OCI-LY7 (cell line): Measurements from ENCODE around the gene SURF4. TPM values are rescaled to one million over a fixed set of nuclear protein-coding genes. Genes with fewer than 3 reads are reported as not detected.
A peak's percentile ranks its signal among the peaks of the same experiment; 100 is the strongest.

Experiments used
- Bru-seq: library from RNA; stranded (reverse); fragments of 400-500 nt; gene quantifications from one replicate; lab custom pipeline; 2021; lab: Mats Ljungman, UMichigan
- BruChase-seq, 2 experiments: library from RNA; stranded (reverse); fragments of 400-500 nt; gene quantifications; one replicate each; lab custom pipeline; 2021; lab: Mats Ljungman, UMichigan
- BruUV-seq: library from RNA; stranded (reverse); fragments of 400-500 nt; replicated peaks from 2 replicates; lab custom pipeline; 2021; lab: Mats Ljungman, UMichigan
- CTCF ChIA-PET: fragments of 300-600 bp; sonication (Branson Sonifier 250); formaldehyde crosslinking; loops from one replicate; lab custom pipeline; 2022; ENCODE audit warnings: antibody characterized with exemption; ENCODE audit not compliant: unreplicated experiment; lab: Charles Lee
- POLR2A ChIA-PET: fragments of 300-600 bp; sonication (Branson Sonifier 250); formaldehyde crosslinking; loops from one replicate; lab custom pipeline; 2022; ENCODE audit warnings: antibody characterized with exemption; lab: Charles Lee
- DNase-seq: peaks from one replicate; pipeline ENCODE4 v3.0.0-alpha.2; 2015; ENCODE audit warnings: low spot score
- H2AFZ ChIP-seq: fragments of 200-600 bp; sonication (generic), shearing (Covaris generic); 2 replicates; pipeline ENCODE4 v1.6.1; 2014; ENCODE audit warnings: mild to moderate bottlenecking, antibody characterized with exemption, low read length, moderate library complexity
- H3K27ac ChIP-seq: fragments of 200-600 bp; sonication (generic); 2 replicates; pipeline ENCODE4 v1.5.1; 2014; ENCODE audit warnings: mixed run types, low read depth, mild to moderate bottlenecking, moderate library complexity, low read length, inconsistent platforms; ENCODE audit not compliant: poor library complexity, severe bottlenecking
- H3K36me3 ChIP-seq: fragments of 200-600 bp; sonication (generic); 2 replicates; pipeline ENCODE4 v1.6.1; 2014; ENCODE audit warnings: mild to moderate bottlenecking, antibody characterized with exemption, low read length, moderate library complexity, mixed read lengths; ENCODE audit not compliant: insufficient read depth
- H3K4me1 ChIP-seq: fragments of 200-600 bp; sonication (generic); 2 replicates; pipeline ENCODE4 v1.5.1; 2014; ENCODE audit warnings: mild to moderate bottlenecking, low read length; ENCODE audit not compliant: insufficient read depth, poor library complexity, severe bottlenecking
- H3K4me2 ChIP-seq: fragments of 200-600 bp; sonication (generic); 2 replicates; pipeline ENCODE4 v1.6.1; 2014; ENCODE audit warnings: mild to moderate bottlenecking, low read length
- H3K4me3 ChIP-seq: fragments of 200-600 bp; sonication (generic); 2 replicates; pipeline ENCODE4 v1.5.1; 2014; ENCODE audit warnings: mild to moderate bottlenecking, low read depth, low read length; ENCODE audit not compliant: poor library complexity, severe bottlenecking
- H3K79me2 ChIP-seq: fragments of 200-600 bp; sonication (generic); 2 replicates; pipeline ENCODE4 v1.6.1; 2016; ENCODE audit warnings: low read depth, mild to moderate bottlenecking, low read length, moderate library complexity, mixed read lengths; ENCODE audit not compliant: insufficient read depth
- H3K9me2 ChIP-seq: fragments of 200-600 bp; sonication (generic); 2 replicates; pipeline ENCODE4 v1.6.1; 2016; ENCODE audit warnings: mild to moderate bottlenecking, low read length, mixed read lengths; ENCODE audit not compliant: insufficient read depth
- H3K9me3 ChIP-seq: fragments of 200-600 bp; sonication (generic); 2 replicates; pipeline ENCODE4 v1.6.1; 2014; ENCODE audit warnings: mild to moderate bottlenecking, mixed run types, low read length, mixed read lengths
- H4K20me1 ChIP-seq: fragments of 200-600 bp; sonication (generic); 2 replicates; pipeline ENCODE4 v1.6.1; 2014; ENCODE audit warnings: mild to moderate bottlenecking, antibody characterized with exemption, low read length, moderate library complexity, mixed read lengths; ENCODE audit not compliant: insufficient read depth
- CTCF ChIP-seq: fragments of 200-600 bp; sonication (generic); conservative IDR thresholded peaks from 2 replicates; pipeline ENCODE4 v1.5.1; 2014; ENCODE audit warnings: mild to moderate bottlenecking, antibody characterized with exemption, low read length, moderate library complexity, mixed read lengths
- EZH2phosphoT487 ChIP-seq: fragments of 200-600 bp; sonication (generic); IDR thresholded peaks from 2 replicates; pipeline ENCODE4 v1.6.1; 2018; ENCODE audit warnings: low read depth, borderline replicate concordance, mild to moderate bottlenecking, mixed run types, antibody characterized with exemption, low read length, moderate library complexity, mixed read lengths
- intact Hi-C: fragments of 100-400 bp; cut with micrococcal nuclease; formaldehyde crosslinking; loops from one replicate; pipeline ENCODE4 v1.10.0; 2022; ENCODE audit not compliant: unreplicated experiment
- long read RNA-seq: library from polyadenylated mRNA; stranded (forward); transcript quantifications from one replicate; pipeline ENCODE4 v2.0.0, GENCODE V29; 2022
- total RNA-seq, 2 experiments: library from RNA; depleted of rRNA in 1 of 2; stranded (reverse); fragments of >200 nt in 1 of 2; shearing (Covaris generic) in 1 of 2; gene quantifications; 2 replicates each; pipeline ENCODE4 v1.2.3, GENCODE V29; 2014 to 2022

The SURF4 gene
- total RNA-seq (2014; rRNA removed; shearing (Covaris generic)) (75.5 and 76.0 TPM in 2 replicates), total RNA-seq (2022) (87.5 and 92.3 TPM in 2 replicates), Bru-seq, nascent RNA (percentile 81 among the genes with signal in this experiment), BruChase-seq, experiment 1, labeled RNA remaining after a 6-hour chase (percentile 92 among the genes with signal in this experiment), BruChase-seq, experiment 2, labeled RNA remaining after a 2-hour chase (percentile 94 among the genes with signal in this experiment)
- long read RNA-seq, transcript SURF4-202 (6 exons, 2,984 nt) = major isoform, 138 of 190 reads
- long read RNA-seq, partial matches to known transcripts = 4 of 190 reads
- long read RNA-seq, other reads (novel, unspliced or antisense) = 45 of 190 reads

DNA sequence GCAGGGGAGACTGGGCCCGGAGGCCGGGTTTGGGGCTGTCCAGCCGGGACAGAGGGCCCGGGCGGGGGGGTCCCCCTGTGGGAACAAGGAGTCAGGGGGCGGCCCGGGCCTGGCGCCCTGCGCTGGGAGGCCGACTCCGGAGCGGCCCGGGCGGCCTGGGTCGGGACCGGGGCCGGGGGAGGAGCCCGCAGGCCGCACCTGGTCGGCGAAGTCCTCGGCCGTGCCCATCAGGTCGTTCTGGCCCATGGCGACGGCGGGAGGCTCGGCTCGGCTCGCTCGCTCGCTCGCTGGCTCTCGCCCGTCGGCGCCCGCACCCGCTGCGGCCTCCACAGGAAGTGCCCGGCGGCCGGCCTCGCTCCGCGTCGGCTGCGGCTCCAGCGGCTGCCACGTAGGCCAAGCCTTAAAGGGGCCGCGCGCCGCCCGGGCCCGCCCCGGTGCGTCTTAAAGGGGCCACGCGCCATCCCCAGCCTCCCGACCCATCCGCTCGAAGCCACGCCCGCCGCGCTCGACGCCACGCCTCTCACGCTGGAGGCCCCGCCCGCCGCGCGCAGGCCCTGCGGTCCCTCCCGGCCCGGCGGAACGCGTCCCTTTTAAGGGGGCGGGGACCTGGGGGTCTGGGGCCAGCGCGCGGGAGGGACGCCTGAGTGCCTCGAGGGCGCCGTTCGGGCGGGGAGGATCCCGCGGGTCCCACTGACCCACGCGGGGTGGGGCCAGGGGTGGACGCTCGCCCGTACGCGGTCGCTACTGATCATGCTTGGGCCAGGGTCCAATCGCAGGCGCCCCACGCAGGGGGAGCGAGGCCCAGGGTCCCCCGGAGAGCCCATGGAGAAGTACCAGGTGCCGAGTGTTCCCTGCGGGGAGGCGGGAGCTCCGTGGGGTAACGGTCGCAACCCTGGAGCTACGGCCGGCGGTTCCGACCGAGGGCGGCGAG lies at the start of gene SURF4, which contains the start of gene STKLD1:
TSS of gene SURF4 (minus strand) at position 337 of the 931 bp plus-strand sequence. CDS start at position 246, 91 bp downstream.
TSS of gene STKLD1 (plus strand) at position 643 of the 931 bp plus-strand sequence. CDS start at position 751, 108 bp downstream.
- no TSS peak for BruUV-seq
- H3K9me3 ChIP-seq = no peaks in the 10 kb centered on the region
- peak within 1 kb of the TSS; percentile 93 for H2AFZ ChIP-seq
- H3K27ac ChIP-seq = peak within 1 kb of the TSS; percentile 67
- H3K36me3 ChIP-seq = peaks cover 27% of the 10 kb centered on the region
- peak within 1 kb of the TSS; percentile 94 for H3K4me2 ChIP-seq
- POLR2A ChIA-PET = no interaction called here
- TF ChIP-seq EZH2phosphoT487 (no peak), CTCF (no peak)
- peak within 1 kb of the TSS; percentile 91 for H3K4me3 ChIP-seq
- CTCF ChIA-PET = no interaction called here
- H3K79me2 ChIP-seq = peaks cover 48% of the 10 kb centered on the region
- H3K9me2 ChIP-seq = no peaks in the 10 kb centered on the region
- intact Hi-C loops = loop anchor here (1.0 to 2.0 kb wide), 2 partner anchors 20 to 39 kb away; partner anchors contain the start of genes SURF1, SURF2 and SURF6
- peaks cover 27% of the 10 kb centered on the region for H3K4me1 ChIP-seq
- H4K20me1 ChIP-seq = peaks cover 13% of the 10 kb centered on the region
- peak; percentile 97 for DNase-seq

DNA sequence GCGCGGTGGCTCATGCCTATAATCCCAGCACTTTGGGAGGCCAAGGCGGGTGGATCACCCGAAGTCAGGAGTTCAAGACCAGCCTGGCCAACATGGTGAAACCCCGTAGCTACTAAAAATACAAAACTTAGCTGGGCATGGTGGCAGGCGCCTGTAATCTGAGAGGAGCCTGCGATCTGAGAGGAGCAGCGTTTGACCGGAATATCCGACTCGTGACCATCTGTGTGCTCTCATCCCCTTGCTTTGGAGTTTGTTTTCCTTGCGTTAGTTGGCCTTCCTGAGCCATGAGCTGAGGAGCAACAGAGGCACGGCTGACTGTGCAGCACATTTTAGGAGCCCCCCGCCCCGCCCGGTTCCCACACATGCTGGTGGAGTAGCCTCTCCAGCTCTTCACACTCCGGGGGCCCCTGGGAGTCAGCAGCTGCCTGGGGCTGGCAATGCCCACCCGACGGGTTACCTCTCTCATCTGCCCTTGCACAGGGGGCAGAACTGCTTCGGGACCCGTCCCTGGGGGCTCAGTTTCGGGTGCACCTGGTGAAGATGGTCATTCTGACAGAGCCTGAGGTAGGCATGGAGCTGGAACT lies 49.3 kb upstream of the SURF4 start:
- POLR2A ChIA-PET = no interaction called here
- H3K9me2 ChIP-seq = no peaks in the 10 kb centered on the region
- BruUV-seq = no TSS peak
- no peak overlapping the region for H3K4me3 ChIP-seq
- no peak for TF ChIP-seq EZH2phosphoT487
- TF ChIP-seq CTCF = no peak
- H3K4me2 ChIP-seq = no peak overlapping the region
- no peak overlapping the region for H3K27ac ChIP-seq
- peaks cover 17% of the 10 kb centered on the region for H3K4me1 ChIP-seq
- DNase-seq = no peak
- H3K9me3 ChIP-seq = no peaks in the 10 kb centered on the region
- CTCF ChIA-PET = no interaction called here
- no peaks in the 10 kb centered on the region for H3K79me2 ChIP-seq
- no peak overlapping the region for H2AFZ ChIP-seq
- no peaks in the 10 kb centered on the region for H3K36me3 ChIP-seq
- no peaks in the 10 kb centered on the region for H4K20me1 ChIP-seq
- intact Hi-C loops = no loop called here
